CD4-positive, alpha-beta T cell treated with Interleukin-12 subunit alpha and Interleukin-12 subunit beta, for 1 hour (primary cell): ENCODE measurements around the gene PTF1A.

Experiments
- DNase-seq: peaks from one replicate; pipeline ENCODE4 v3.0.0-alpha.2; 2020

The PTF1A gene

GRCh38 chr10:23189024-23189423 lies 3.1 kb upstream of the PTF1A start:
- DNase-seq: no peak

- DNase-seq: no peak
These were observed 994 bp upstream of the PTF1A start for GRCh38 chr10:23190872-23191763.

- DNase-seq: no peak
These were observed 761 bp downstream of the PTF1A start for GRCh38 chr10:23192712-23193434.

GRCh38 chr10:23193435-23194074 lies 1.4 kb downstream of the PTF1A start:
- no peak for DNase-seq

GRCh38 chr10:23194471-23194965 lies 2.4 kb downstream of the PTF1A start:
- no peak for DNase-seq

GRCh38 chr10:23194966-23195845 lies 3.1 kb downstream of the PTF1A start:
- DNase-seq: no peak

GRCh38 chr10:23195846-23196600 lies 3.9 kb downstream of the PTF1A start:
- no peak for DNase-seq

- DNase-seq: no peak
These were observed 4.8 kb downstream of the PTF1A start for GRCh38 chr10:23196915-23197314.

- no peak for DNase-seq
These were observed 5.3 kb downstream of the PTF1A start for GRCh38 chr10:23197416-23197861.

GRCh38 chr10:23198610-23198939 lies 6.5 kb downstream of the PTF1A start:
- DNase-seq: no peak

- DNase-seq: no peak
These were observed 7.0 kb downstream of the PTF1A start for GRCh38 chr10:23198940-23199767.

GRCh38 chr10:23199768-23200511 lies 7.8 kb downstream of the PTF1A start:
- DNase-seq: no peak

- no peak for DNase-seq
These were observed 8.5 kb downstream of the PTF1A start for GRCh38 chr10:23200586-23200985.

- no peak for DNase-seq
These were observed 9.0 kb downstream of the PTF1A start for GRCh38 chr10:23200997-23201652.

GRCh38 chr10:23201837-23202236 lies 9.7 kb downstream of the PTF1A start:
- DNase-seq: no peak

- no peak for DNase-seq
These were observed 10.7 kb downstream of the PTF1A start for GRCh38 chr10:23202779-23203178.

GRCh38 chr10:23203369-23204325 lies 11.5 kb downstream of the PTF1A start:
- DNase-seq: no peak

GRCh38 chr10:23204773-23205172 lies 12.7 kb downstream of the PTF1A start:
- DNase-seq: no peak
